ENCODE data around the gene ITIH2.
"Not testable (repeated sequence)": the region's sequence is repeated elsewhere in the genome, so short reads cannot be mapped to it uniquely, and the experiment has no call there.

ITIH2 gene, protein sequence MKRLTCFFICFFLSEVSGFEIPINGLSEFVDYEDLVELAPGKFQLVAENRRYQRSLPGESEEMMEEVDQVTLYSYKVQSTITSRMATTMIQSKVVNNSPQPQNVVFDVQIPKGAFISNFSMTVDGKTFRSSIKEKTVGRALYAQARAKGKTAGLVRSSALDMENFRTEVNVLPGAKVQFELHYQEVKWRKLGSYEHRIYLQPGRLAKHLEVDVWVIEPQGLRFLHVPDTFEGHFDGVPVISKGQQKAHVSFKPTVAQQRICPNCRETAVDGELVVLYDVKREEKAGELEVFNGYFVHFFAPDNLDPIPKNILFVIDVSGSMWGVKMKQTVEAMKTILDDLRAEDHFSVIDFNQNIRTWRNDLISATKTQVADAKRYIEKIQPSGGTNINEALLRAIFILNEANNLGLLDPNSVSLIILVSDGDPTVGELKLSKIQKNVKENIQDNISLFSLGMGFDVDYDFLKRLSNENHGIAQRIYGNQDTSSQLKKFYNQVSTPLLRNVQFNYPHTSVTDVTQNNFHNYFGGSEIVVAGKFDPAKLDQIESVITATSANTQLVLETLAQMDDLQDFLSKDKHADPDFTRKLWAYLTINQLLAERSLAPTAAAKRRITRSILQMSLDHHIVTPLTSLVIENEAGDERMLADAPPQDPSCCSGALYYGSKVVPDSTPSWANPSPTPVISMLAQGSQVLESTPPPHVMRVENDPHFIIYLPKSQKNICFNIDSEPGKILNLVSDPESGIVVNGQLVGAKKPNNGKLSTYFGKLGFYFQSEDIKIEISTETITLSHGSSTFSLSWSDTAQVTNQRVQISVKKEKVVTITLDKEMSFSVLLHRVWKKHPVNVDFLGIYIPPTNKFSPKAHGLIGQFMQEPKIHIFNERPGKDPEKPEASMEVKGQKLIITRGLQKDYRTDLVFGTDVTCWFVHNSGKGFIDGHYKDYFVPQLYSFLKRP

GRCh38 chr10:7703140-7703539, at the start of gene ITIH2:
TSS of gene ITIH2 (plus strand) at chr10:7703316. CDS start at chr10:7703435, 119 bp downstream.
- no peak for DNase-seq

DNA sequence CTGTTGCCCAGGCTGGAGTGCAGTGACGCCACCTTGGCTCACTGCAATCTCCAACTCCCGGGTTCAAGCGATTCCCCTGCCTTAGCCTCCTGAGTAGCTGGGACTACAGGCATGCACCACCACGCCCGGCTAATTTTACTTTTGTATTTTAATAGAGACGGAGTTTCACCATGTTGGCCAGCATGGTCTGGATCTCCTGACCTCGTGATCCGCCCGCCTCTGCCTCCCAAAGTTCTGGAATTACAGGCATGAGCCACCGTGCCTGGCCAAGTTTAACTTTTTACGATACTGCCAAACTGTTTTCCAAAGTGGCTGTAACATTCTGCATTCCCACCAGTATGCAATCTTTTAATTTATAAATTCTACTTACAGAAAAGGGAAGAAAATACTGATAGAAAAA, 46.0 kb upstream of the ITIH2 start:
- not testable (repeated sequence) for DNase-seq

- DNase-seq: no peak
Observed at GRCh38 chr10:7657552-7657951, 45.6 kb upstream of the ITIH2 start.

DNA sequence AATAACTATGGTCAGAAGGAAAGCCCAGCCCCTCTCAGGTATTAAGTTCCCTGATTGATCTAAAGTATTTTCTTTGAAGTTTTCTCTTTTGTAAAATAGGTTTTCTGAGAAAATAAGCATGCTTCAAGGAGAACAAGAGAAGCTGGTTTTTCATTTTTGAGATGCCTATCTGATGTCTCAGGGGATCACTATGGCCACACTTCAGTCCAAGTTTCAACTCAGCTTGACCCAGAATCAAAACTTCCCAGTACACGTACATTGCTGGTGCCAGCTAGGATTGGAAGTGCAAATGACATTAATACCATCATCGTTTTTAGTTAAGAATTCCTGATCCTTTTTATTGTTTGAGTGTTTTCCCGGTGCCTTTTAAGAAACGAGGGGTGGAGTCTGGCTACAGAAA, 43.6 kb upstream of the ITIH2 start:
- DNase-seq: no peak

GRCh38 chr10:7662522-7662921, 40.6 kb upstream of the ITIH2 start:
- DNase-seq: no peak

DNA sequence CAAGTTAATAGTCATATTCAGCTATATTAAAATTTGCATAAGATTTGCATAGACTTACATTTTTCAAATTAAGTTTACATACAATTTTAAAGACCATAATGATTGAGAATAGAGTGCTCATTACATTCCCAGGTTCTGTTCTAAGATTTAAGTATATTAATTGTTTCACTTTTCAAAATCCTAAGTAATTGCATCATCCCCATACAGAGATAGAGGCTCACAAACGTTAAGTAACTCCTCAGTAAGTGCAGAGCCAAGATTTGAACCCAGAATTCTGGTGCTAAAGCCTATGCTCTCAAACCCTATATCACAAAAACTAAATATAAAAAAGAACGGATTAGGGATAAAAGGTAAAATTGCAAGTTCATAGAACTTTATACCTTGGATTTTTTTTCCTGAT, 38.4 kb upstream of the ITIH2 start:
- no peak for DNase-seq

- DNase-seq: no peak
Observed at GRCh38 chr10:7665767-7666166, 37.3 kb upstream of the ITIH2 start.

DNA sequence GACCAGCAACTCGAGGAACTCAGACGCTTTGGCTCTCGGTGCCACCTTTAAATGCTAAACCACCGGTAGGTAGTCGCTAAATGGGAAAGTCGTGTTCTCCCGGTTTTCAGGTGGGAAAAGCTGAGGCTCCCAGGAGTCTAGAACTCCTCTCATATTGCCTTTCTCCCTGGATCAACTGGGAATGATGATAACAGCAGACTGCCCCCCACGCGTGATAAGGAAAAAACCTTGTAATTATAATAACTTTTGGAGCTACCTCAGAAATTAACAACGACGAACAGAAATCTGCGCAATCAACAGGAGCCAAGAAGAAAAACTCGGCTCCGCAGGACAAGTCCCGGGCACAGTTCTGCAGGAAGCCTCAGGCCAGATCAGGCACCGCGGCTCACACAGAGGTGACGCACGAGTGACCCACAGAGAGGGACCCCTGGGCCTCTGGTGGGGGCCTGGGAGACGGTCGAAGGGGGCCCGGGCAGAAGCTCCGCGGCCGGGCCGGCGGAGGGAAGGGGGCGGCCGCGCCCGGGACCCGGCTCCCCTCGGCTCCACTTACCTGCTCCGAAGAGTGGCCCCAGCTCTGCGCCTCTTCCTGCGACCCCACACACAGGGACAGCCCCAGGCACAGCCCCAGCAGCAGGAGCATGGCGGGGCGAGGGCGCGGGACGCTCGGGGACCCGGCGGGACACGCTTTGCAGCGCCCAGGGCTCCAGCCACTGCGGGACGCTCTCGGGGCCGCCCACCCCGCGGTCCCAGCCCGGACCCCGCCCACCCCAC, 36.7 kb upstream of the ITIH2 start, which contains the start of gene ITIH5:
Gene ITIH5, minus strand, starts transcription at position 714 of the 771 bp plus-strand sequence. Its CDS starts 74 bp downstream, at position 640.
- no peak for DNase-seq

- DNase-seq: no peak
Observed at GRCh38 chr10:7667262-7668141, 35.6 kb upstream of the ITIH2 start.

DNA sequence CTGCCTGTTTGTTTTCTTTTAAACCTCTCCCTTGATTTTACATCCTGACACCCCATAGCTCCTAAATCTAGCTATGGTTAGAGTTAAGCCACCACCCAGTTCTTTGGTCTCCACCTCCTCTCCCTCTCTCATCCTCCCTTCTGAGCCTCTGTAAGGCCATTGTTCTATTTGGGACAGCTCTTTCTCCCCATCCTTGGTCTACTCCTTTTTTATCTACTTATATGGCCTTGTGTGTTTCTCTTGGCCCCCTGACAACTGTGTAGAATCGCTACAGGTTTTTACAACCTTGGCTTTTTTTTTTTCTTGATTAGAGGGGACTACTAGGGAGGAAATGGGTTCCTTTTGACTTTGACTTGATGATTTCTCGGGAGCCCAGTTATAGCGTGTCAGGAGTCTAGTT, 33.0 kb upstream of the ITIH2 start:
- no peak for DNase-seq

- no peak for DNase-seq
Observed at GRCh38 chr10:7672341-7673134, 30.6 kb upstream of the ITIH2 start.

DNA sequence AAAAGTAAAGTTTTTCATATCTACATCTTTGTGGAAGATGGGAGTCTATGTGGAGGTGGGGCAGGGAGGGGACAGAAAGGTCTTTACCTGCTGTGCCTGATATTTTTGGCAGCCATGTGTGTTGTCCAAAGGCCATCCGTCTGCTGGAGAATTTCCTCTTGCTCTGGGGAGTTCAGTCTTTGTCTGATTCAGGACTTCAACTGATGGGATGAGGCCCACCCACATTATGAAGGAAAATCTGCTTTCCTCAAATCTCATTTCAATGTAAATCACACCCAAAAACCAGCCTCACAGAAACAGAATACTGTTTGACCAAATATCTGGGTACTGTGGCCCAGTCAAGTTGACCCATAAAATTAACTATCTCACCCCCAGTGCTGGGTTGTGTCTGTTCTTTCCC, 23.9 kb upstream of the ITIH2 start:
- DNase-seq: no peak

DNA sequence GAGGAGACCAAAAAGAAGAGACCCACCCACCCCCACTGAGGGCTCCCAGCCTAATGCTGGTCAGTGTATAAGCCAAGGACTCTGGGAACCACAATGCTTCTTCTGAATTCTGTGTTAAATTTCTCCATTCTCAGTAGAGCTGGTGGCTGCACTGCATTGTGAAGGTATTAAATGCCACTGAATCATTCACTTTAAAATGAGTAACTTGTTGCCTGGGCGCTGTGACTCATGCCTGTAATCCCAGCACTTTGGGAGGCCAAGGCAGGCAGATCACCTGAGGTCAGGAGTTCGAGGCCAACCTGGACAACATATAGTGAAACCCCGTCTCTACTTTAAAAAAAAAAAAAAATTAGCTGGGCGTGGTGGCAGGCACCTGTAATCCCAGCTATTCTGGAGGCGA, 23.0 kb upstream of the ITIH2 start:
- not testable (repeated sequence) for DNase-seq

DNA sequence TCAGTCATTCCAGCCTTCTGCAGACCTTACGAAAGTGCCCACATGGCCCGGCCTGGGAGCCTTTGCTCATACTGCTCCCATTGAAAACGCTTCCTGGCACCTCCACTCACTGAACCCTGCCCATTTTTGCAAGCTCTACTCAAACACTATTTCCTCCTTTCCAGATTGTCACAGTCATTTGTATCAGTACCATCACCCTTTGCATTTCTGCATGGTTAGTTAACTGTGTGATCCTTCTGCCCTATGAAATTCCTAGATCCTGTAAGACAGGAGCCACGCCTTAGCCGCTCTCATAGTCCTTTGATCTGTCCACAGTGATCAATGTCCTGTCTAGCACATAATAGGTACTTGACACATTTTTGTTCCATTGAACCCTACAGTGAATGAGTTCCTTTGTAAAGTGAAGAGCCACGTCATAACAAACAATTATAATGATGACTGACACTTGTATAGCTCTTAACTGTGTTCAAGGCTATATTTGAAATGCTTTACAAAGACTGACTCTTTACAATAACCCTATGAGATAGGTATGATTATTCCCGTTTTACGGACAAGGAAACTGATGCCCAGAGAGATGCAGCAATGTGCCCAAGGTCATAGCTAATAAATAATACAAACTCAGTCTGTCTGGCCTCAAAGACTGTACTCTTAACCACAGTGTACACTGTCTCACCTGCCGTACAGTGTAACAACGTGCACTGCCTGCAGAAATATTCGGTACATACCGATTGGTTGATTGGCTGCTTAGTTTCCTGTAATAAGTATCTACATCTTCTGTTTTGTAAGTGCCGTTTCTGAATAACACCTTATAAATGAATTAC, 16.6 kb upstream of the ITIH2 start:
- no peak for DNase-seq

DNA sequence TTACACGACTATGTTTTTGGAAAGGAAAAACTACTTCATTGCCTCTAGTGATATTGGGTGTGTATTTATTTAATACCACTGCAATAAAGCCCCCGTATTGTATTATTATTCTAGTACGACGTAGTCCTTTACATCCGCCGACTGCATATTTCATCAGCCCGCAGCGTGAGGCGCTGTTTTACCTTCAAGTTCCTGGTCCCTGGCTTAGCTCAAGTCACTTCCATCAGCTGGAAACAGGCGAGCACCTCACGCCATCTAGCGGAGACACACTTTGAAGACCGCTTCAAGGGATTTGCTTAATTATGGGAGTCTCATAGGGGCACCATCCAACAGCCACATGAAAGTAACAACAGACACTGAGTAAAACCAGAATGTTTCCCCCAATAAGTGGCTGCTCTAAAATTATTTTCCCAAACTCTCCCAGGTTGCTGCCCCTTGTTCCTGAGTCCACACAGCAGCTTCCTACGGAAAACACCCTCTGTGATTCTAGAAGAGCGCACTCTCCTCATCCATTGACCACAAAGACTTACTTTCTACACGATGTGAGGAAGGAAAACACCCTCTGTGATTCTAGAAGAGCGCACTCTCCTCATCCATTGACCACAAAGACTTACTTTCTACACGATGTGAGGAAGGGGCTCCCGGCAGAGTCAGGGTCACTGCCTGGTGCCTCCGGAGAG, 15.7 kb upstream of the ITIH2 start:
- peak; percentile 100 for DNase-seq

GRCh38 chr10:7689591-7689990, 13.5 kb upstream of the ITIH2 start:
- DNase-seq: no peak

GRCh38 chr10:7690885-7691597, 12.1 kb upstream of the ITIH2 start:
- not testable (repeated sequence) for DNase-seq

DNA sequence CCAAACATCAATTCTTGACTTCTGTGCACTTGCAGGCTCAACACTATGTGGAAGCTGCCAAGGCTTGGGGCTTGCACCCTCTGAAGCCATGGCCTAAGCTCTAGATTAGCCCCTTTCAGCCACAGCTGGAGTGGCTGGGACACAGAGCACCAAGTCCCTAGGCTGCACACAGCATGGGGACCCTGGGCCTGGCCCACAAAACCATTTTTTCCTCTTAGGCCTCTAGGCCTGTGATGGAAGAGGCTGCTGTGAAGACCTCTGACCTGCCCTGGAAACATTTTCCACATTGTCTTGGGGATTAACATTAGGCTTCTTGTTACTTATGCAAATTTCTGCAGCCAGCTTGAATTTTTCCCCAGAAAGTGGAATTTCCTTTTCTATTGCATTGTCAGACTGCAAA, 10.7 kb upstream of the ITIH2 start:
- not testable (repeated sequence) for DNase-seq

GRCh38 chr10:7693194-7693593, 9.9 kb upstream of the ITIH2 start:
- DNase-seq: not testable (repeated sequence)
